ENCODE measurements around the gene PRR14. TPM values are rescaled to one million over a fixed set of nuclear protein-coding genes. Genes with fewer than 3 reads are reported as not detected.

PRR14 gene
- total and polyA plus RNA-seq, 2 of the 4 experiments (the other 2 are of a cell fraction): 1.4 to 11.9 TPM

DNA sequence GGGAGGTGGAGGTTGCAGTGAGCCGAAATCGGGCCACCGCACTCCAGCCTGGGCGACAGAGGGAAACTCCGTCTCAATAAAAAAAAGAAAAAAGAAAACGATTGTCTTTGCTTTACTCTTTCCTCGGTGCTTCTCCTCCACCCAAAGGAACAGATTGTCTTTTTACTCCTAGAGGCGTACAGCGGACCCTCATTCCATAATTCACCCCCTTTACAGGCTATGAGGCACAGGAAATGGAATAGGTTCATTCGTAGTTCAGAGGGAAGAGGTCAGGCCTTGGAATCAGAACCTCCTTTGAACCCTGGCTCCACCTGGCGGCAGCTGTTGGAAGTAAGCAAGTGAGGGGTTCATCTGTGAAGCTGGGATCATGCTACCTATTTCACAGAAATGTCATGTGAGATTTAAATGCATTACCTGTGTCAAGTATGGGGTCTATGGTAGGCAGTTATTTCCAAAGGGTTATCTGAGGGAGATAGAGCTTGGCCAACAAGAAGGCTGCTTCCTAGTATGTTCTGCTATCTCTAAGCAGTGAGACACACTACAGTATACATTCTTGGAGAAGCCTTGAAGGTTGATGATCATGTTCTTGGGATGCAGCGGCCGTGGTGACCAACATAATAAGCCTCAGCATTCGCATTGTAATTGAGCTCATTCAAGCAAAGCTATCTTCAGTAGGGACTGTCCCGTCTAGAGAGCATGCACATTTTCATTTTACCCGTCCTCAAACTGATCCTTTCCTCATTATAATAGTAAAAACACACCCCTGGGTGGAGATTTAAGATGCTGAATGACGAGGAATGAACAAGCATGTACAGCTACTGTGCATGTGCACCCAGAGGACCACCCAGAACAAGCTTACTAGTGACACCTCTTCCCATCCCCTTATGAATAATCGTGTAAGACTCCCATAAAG is 21.9 kb upstream of the PRR14 start:
- no peaks in the 10 kb centered on the region; the same call in 1 of the 2 replicates for H3K9me1 ChIP-seq (ENCODE audit: insufficient read depth, low read length)
- peak; percentile 68 for DNase-seq

More for the DNA sequence above, 21.9 kb upstream of the PRR14 start:
- Histone ChIP-seq H2BK15ac (ENCODE audit: low read depth, low read length) (no peak overlapping the region), H3K4me1 (ENCODE audit: control insufficient read depth, insufficient read depth, low read length) (no peaks in the 10 kb centered on the region), H2AK9ac (replicated peaks; ENCODE audit: low read depth, low read length, poor library complexity) (no peak overlapping the region), H3K56ac (ENCODE audit: extremely low read depth, insufficient read depth, low read length) (no peak overlapping the region), H3K36me3 (ENCODE audit: control insufficient read depth, insufficient read depth, low read length) (no peaks in the 10 kb centered on the region), H4K91ac (ENCODE audit: insufficient read depth, low read depth, low read length) (no peak overlapping the region), H4K20me1 (ENCODE audit: insufficient read depth, low read length) (no peaks in the 10 kb centered on the region), H3K79me1 (ENCODE audit: low read depth in 1 of 2, low read length in 2 of 2) (peaks cover 5 to 7% of the 10 kb centered on the region in 2 experiments; a peak in 3 of 4 replicates), H4K5ac (ENCODE audit: low read depth, low read length) (peak overlapping the region; percentile 82), H2BK5ac (ENCODE audit: low read depth, low read length, poor library complexity, severe bottlenecking) (no peak overlapping the region), H3K27ac (ENCODE audit: insufficient read depth, low read length) (no peak overlapping the region), H2BK120ac (ENCODE audit: low read depth, low read length) (no peak overlapping the region), H3K4me3 (ENCODE audit: insufficient read depth, low read depth, low read length) (no peak overlapping the region), H3K4me2 (ENCODE audit: low read depth, low read length) (no peak overlapping the region), H2AFZ (replicated peaks; ENCODE audit: low read length, poor library complexity) (peak overlapping the region; percentile 75), H4K8ac (ENCODE audit: low read depth in 2 of 2, low read length in 2 of 2) (peak overlapping the region; percentile 46 to 100), H3K9ac (ENCODE audit: low read depth, low read length) (no peak overlapping the region), H3K18ac (ENCODE audit: low read depth, low read length) (no peak overlapping the region), H2BK20ac (ENCODE audit: low read depth, low read length) (no peak overlapping the region), H2AK5ac (ENCODE audit: low read depth, low read length) (no peak overlapping the region), H3K23ac (ENCODE audit: low read depth, low read length) (0 out of 2 replicates have a peak overlapping the region, but pooled peaks have one; percentile 16), H3K4ac (ENCODE audit: low read depth, low read length) (peak overlapping the region; percentile 44), H3K9me3 (ENCODE audit: control insufficient read depth, insufficient read depth, low read length) (peaks cover 5% of the 10 kb centered on the region; the same call in 1 of the 2 replicates), H3K14ac (replicated peaks; ENCODE audit: low read depth, low read length) (no peak overlapping the region), H3K27me3 (ENCODE audit: control insufficient read depth, insufficient read depth, low read length) (no peaks in the 10 kb centered on the region)
- WGBS, 2 experiments (ENCODE audit: extremely low coverage in 2 of 2, insufficient read length in 1 of 2): 38% methylated on average over 2 of the region's 18 CpGs; no CpG with 5 or more reads in 1 of the 2 experiments
- peak; percentile 90 for TF ChIP-seq SMC3 (IDR thresholded peaks at IDR 0.05; ENCODE audit: low read depth, low read length)
- TF ChIP-seq, protein P1, sequence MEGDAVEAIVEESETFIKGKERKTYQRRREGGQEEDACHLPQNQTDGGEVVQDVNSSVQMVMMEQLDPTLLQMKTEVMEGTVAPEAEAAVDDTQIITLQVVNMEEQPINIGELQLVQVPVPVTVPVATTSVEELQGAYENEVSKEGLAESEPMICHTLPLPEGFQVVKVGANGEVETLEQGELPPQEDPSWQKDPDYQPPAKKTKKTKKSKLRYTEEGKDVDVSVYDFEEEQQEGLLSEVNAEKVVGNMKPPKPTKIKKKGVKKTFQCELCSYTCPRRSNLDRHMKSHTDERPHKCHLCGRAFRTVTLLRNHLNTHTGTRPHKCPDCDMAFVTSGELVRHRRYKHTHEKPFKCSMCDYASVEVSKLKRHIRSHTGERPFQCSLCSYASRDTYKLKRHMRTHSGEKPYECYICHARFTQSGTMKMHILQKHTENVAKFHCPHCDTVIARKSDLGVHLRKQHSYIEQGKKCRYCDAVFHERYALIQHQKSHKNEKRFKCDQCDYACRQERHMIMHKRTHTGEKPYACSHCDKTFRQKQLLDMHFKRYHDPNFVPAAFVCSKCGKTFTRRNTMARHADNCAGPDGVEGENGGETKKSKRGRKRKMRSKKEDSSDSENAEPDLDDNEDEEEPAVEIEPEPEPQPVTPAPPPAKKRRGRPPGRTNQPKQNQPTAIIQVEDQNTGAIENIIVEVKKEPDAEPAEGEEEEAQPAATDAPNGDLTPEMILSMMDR (conservative IDR thresholded peaks at IDR 0.05; ENCODE audit: low read depth, low read length): peak; percentile 88
- TF ChIP-seq RAD21 (IDR thresholded peaks at IDR 0.05; ENCODE audit: low read length): peak; percentile 83
- no peak for TF ChIP-seq RCOR1 (IDR thresholded peaks at IDR 0.05; ENCODE audit: insufficient replicate concordance, low read length)
- in situ Hi-C loops (cut with MboI; ENCODE audit: low sequenced_read_pairs): no loop called here
- dilution Hi-C loops (cut with HindIII; ENCODE audit: low sequenced_read_pairs, unreplicated experiment): no loop called here
- ATAC-seq (ENCODE audit: low read depth): peak; percentile 99
- no TSS peak for BruUV-seq (replicated peaks)
- ChIA-PET CTCF (interaction anchor here (0.5 to 1.1 kb wide), 8 partner anchors 13 to 538 kb away, joined by 3 to 5 read pairs (median 4); partner anchors contain the start of gene DCTPP1), POLR2A (ENCODE audit: unreplicated experiment) (no interaction called here)
- intact Hi-C loops (cut with micrococcal nuclease): loop anchor here (1.0 kb wide), 2 partner anchors 180 to 199 kb away; partner anchors contain the start of gene DCTPP1
